ENCODE results near the gene CTBP2.

DNA sequence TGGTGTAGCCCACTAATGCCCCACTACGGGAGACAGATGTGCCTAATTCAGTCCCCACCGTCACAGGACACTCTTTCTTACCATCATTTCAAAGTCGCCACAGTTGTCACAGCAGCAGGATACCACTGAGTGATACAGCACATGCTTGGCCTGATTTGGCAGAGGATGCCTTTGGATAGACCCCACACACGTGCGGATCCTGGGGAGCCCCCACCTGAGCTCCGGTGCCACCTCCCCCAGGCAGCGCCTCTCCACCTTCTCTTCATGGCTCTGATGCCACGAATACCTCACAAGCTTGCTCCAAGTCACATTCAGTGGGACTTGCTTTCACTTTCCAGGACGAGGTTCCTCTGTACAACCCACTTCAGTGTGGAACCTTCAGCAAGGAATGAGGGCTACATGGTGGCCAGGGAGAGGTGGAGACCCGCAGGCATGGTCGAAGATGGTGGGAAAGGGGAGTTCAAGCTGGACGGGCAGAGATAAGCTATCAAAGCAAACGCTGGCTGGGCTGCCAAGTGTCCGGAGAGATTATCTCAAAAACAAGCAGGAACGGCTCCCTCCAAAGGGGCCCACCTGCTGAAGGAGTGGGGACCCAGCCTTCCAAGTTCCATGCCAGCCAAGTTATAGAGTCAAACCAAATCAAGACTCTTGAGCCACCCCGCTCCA, 111.0 kb downstream of the CTBP2 start:
- TF ChIP-seq, protein P1, sequence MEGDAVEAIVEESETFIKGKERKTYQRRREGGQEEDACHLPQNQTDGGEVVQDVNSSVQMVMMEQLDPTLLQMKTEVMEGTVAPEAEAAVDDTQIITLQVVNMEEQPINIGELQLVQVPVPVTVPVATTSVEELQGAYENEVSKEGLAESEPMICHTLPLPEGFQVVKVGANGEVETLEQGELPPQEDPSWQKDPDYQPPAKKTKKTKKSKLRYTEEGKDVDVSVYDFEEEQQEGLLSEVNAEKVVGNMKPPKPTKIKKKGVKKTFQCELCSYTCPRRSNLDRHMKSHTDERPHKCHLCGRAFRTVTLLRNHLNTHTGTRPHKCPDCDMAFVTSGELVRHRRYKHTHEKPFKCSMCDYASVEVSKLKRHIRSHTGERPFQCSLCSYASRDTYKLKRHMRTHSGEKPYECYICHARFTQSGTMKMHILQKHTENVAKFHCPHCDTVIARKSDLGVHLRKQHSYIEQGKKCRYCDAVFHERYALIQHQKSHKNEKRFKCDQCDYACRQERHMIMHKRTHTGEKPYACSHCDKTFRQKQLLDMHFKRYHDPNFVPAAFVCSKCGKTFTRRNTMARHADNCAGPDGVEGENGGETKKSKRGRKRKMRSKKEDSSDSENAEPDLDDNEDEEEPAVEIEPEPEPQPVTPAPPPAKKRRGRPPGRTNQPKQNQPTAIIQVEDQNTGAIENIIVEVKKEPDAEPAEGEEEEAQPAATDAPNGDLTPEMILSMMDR (conservative IDR thresholded peaks at IDR 0.05; ENCODE audit: low read depth, low read length), result no peak
- TF ChIP-seq EZH2 (IDR thresholded peaks at IDR 0.05; ENCODE audit: borderline replicate concordance, low read depth, low read length, poor library complexity, severe bottlenecking), result no peak
